ENCODE data around the gene TBX18.

TBX18 gene

DNA sequence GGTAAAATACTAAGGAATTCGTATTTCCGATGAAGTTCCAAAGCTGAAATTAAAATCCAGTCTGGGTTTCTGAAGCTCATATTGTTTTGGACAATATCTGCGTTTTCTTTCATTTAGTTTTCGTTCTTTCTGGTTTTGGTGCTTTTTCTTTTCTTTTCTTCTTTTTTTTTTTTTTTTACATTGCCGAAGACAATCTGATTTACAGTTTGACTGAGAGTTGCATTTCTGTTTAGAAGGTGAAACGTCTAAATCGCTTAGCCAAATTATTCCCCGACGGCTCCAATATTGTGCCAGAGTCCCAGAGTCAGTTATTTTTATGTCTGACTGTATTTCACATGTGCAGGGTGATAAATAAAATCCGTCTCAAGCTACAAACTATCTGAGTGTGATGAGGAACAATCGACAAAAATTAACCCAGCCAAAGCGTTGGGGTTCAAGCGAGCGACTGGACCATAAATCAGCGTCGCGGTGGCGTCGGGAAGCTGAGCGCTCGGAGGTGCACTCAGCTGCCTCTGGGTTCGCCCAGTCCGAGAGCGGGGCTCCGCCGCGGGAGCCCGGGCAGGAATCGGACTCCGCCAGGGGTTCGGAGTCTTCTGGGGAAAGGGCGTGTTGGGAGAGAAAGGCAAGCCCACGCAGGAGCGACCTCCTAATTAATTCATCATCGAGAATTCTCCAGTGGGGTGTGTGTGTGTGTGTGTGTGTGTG lies 8.2 kb upstream of the TBX18 start:
- no peak for DNase-seq

DNA sequence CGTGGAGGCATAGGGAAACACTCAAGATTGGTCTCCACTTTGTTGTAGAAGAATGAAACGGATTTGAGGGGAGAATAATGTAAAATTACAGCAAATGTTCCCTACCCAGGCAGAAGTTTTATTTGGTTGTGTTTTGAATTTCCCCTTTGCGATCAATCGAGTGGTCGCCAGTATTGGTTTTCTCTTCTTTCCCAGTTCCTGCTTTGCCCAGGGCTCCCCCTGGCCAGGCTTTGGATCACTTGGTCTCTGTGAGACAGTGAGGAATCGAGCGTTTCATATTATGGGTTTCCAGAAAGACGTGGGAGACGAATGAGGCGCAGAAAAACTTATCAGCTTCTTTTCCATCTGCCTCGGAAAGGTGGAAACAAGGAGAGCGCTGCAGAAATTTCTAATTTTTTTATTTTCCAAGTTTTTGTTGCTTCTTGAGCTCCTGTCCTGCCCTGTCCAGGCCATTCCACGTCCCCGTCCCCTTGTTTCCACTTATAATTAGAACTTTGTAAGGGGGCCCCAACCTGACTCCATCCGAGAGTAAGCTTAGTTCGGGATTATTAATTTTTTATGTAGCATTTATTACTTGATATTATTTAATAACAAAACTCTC lies 7.5 kb upstream of the TBX18 start:
- no peak for DNase-seq

DNA sequence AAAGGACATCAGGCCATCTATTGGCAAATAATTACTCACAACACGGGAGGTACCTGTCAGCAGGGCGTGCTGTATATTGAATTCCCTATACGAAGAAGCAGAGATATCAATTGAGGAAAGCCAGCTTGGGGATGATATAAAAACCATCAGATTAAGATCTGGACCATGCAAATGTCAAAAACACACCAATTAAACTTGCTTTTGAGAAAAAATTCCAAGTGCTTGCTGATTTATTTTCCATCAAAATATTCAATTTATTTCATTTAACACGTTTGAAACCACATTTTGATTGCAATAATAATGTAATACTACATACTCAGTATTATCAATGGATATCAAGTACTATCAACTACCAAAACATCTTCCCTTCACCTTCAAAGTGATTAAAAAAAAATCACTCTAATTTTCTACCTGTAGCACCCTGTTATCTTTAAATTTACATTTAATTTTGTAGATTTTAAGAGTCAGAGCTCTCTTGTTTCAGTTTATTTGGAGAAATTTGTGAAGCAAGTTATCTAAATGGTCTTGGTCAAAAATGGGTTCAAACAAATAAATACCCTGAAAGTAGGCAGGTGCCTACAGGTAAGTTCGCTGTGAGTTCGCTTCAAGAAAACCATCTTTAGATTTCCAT lies 6.8 kb upstream of the TBX18 start:
- DNase-seq = no peak

DNA sequence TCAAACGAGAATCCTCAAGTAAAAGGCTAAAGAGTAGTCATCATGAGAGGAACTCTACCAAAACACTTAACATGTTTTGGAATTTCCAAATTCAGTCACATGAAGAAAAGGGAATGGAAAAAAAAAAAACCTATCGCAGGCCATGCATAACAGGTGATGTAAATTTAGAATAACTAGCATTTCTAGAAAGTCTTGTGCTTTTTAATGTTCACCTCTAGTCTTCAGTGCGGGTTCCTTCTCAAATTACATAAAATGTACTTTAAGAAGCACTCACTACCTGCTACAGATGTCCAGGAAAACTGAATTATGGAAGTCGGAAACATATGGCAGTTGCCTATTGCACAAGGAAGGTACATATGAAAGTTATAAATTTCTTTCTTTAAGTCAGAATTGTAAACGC lies 6.1 kb upstream of the TBX18 start:
- no peak for DNase-seq

DNA sequence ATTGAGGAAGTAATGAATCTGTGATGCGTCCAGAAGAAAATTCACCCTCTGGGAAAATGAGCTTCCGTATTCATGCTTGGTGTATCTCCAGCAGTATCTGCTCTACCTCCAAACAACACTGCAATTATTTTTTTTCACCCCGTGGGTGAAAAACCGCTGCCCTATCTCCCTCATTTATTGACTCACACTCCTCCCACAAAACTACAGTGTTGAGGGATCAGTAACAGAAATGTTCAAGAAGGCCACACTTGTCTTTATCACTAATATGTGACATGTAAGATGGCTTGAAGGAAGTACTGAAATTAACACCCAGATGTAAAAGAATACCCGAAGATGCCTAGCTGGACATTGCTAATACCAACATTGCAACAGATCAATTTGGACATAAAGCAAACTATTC lies 4.9 kb upstream of the TBX18 start:
- no peak for DNase-seq

DNA sequence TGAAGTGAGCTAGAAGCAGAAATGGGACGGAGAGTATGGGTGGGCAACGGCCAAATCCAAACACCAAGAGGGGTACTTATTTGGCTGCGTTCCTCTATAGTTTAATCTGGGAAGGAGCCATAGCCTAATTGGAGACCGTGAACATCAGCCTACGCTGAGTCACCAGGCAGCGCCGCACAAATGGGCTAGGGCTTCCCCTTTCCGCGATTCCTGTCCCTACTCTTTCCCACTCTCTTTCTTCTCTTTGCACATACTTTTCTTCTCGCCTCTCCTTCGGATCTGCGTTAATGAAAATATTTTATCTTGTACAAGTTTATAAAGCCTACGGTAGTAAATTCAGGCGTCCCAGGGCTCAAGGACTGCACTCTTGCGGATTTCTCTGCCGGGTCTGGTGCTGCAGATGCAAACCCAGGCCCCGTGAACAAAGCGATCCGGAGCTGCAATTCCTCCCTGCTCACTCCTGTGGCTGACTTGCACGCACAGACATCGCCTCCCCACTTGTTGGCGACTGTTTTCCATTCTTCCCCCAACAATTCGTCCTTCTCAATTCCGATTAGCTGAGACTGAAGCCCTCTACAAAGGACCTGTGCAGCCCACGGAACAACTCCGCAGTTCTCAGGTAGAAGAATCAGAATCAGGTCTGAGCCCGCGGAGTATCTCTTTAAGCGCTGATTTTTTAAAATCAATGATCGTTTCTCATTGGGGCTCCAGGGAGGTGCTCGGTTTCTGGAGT lies 4.2 kb upstream of the TBX18 start:
- no peak for DNase-seq

DNA sequence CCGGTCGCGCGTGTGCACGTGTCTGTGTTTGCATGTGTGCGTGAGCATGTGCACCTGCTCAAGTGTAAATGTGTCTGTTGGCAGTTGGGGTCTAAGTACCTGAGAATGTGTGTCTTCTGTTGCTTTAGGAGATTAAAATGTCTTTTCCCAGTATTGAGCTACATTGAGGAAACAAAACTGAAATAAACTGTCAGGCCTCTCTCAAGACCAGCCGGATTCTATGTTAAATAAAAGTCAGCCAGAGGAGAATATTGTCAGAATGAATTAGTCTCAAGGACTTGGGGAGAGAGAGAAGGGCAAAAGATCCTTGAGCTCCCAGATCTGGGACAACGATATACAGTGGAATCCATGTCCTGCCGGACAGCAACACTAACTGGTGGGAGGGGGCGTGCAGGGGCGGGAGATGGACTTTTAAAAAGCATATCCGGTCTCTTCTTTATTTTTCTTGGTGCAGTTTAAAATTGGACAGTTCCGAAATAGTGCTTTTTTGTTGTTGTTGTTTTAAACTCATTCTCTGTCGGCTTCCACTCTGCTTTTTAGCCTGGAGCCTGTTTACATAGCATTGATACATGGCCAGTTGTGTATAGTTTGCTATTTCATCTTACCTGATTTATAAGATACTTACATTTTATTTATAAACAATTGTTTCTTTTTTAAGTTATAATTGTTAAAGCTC lies 3.3 kb upstream of the TBX18 start:
- no peak for DNase-seq

DNA sequence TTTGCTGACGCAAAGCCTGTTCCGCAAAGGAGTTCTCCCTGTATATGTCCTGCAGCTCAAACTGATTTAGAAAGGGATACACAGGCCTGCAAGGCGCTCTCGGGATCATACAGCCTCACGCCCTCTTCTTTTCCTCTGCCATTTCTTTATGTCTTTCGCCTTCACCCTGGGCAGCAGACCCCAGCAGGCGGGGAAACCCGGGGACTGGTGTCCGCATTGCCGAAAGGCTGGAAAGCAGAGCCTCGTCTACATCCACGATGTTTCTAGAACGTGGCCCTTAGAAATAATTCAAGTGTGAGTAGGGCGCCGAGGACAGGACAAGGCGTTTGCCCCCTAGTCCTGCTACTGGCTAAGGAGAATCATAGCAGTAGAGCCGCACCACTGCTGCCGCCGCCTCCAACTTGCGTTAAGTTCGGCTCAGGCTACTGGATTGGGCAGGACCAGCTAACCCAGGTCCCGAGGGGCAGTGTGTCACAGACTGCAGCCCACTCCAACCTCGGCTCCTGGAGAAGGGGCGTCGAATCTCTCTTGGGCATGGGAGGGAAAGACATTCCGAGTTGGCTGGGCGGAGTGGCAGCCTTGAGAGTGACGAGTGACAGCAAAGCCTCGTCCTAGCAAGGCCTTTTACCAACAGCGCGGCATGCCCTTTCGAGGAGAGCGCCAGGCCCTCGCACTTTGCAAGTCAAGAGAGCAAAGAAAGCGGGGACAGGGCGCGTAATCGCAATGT lies 2.6 kb upstream of the TBX18 start:
- no peak for DNase-seq

DNA sequence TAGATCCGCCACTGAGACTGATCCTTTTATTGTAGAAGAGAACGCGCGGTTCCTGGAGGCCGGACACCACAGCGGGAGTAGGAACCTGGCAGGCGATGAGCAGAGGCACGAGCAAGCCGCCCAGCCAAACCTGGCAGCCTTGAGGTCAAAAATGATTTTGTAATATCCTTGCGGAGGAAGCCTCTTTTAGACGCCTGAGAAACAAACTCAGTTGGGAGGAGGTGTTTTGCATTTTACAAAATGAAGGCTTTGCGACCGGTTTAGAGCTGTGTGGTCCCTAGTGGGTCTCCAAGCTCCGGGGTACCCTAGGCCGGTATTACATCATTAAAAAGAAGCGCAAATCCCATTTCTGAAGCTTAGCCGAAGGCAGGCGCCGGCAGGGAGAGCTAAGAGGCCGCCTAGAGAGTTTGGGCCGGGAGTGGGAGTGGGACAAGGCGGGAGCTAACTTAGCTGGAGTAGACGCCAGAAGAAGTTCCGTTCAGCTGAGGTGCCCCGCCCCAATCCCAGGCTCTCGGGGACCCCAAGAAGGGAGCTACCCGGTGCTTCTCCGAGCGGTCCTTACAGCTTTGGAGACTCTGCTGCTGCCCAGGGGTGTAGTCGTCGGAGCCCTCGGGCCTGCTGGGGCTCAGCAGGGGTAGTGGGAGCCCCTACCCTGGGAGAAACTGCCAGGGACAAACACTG lies 1.9 kb upstream of the TBX18 start:
- DNase-seq = no peak

DNA sequence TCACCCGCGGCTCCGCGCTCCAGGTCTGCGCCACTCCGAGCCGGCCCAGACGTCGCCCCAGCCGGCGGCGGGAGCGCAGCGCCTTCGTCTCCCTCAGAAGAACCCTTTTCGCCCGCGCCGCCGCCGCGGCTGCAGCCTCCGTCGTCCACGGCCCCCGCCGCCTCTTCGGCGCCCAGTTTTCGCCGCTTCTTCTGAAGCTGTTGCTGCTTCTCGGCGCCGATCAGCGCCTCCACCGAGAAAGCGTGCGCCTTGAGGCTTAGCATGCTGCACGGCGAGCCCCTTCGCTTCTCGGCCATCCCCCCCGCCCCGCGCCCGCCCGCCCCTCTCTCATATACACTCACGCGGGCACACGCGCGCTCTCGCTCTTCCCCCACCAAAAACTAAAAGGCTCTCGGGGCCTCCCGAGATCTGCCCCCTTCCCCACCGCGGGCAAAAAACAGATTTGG lies 489 bp downstream of the TBX18 start:
- DNase-seq = no peak

DNA sequence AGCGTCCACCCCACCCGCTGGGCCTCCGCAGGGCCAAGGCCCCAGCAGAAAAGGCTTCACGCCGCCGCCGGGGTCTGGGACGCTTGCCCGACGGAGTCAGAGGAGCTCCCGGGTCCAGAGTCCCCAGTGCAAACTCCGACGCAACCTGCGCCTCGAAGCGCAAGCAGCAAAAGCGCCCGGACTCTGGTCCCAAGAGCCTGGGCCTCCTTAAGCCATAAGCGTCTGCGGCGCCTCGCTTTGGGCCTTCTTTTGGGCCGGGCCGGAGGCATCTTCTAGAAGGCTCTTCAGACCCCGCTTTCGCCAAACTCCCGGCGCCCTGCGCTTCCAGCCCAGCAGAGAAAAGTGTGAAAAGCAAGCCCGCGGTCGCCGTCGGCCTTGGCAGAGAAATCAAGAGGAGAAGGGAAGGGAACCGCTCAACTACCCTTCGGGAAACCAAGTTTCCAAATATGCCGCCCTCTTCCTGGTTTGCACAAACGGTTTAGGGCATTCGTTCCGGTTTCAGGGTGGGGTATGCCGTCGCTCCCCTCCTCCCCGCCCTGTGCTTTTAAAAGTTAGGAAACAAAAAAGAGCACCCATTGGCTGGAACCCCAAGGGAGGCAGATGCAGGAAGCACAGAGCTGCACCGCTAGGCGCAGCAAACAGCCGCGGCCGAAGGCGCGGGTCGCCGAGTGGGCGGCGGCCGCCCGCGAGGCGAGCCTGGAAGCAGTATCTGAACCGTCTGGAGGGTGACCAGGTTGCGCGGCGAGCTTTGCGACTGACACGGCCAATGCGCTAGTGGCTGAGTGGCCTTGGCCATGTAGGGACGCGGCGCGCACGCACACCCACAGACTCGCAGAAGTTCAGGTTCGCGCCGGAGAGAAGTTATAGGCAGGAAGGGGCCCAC lies 1.2 kb downstream of the TBX18 start:
- DNase-seq = no peak

DNA sequence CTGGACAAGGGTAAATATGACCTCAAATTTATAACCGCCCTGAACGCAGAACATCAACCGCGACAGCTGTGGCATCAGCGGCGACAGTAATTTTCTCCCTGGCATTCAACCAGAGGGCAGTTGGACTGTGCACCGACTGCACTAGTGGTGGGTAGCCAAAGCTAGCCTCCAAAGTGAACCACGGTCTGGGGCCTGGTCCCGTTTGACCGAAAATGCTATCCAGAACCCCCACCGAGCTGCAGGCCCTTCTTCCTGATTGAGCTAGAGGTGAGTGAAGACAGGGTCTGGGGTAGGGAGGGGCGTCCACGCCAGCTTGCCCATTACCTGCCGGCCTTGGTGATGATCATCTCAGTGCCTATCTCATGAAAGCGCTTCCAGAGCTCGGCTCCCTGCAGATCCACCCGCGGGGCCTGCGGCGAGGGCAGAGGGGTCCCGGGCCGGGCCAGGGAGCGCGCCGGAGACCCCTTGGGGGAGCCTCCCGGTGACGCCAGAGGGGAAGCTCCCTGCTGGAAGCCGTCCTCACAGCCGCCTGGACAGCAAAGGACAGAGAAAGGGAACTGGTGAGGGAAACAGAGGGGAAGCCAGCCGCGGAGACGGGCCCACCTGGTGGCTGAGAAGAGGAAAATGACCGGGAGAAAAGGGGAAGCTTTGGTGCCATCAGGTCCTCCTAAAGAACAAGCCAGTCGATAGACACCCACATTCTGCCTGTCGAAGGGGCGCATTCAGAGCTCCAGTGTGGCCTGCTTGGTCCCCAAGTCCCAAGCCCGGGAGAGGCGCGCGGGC lies 2.0 kb downstream of the TBX18 start:
- DNase-seq = no peak

DNA sequence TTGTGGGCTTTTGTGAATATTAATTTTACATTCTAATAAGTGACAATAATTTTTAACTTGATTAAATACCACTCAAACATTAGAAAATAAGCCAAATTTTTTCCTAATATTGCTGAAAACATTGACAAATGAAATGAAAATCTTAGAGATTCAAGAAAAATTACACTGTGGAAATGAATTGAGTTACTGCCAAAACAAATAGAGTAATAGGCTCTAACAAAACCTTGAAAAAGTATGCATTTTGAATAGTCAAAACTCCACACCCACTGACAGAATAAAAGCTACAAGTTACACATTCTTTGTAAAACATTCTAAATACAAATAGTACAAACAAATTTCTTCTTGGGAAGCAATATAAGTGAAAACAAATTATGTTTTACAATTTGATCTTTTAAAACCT lies 5.9 kb downstream of the TBX18 start:
- DNase-seq = no peak

DNA sequence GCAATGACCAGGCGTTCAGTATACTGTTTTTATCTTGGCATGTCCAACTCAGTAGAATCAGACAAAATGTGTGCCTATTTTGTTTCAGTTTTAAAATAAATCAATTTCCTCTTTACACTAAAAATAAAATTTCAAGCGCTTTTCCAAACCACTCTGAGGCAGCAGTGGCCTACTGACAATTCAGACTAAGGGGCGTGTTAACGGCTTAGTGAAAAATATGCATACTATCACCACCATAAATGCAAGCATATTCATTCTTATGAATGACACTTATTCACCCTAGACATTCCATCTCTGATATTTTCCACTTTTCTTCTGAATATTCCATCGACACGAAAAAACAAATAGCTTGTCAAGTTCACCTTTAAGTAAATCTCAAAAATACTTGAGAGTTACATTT lies 7.5 kb downstream of the TBX18 start:
- DNase-seq = no peak

DNA sequence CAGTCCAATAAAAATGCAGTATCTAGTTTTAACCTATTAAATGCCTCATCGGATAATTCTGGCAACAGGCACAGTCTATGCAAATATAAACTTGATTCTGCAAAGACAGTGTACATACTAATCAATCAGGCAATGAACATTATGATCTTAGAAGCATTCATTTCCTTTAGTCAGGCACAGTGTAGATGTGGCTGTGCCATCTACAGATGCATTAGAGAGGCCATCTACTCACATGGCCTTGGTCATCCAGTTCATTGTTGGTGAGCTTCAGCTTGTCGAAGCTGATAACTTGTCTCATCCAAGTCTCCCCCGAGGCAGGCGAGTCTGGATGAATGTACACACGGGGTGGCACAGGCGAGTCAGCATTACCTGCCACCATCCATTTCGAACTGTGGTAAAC lies 7.9 kb downstream of the TBX18 start:
- DNase-seq = no peak

DNA sequence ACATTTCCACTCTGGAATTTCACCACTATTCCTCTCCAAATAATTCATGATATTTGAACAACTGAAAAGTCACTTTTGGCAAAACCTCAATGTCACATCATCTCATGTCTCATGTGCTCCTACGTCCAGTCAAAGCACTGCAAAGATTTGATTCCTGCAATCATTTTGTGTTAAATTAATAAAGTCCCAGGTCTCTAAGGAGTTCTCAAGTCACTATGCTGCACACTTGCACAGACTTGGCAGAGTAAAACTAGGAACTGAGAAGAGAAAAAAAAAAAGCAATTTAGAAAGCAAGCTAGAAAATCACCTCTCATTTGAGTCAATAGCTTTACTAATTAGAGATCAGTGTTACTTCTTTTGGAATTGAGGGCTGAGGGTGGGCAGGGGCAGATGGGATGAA lies 11.2 kb downstream of the TBX18 start:
- no peak for DNase-seq

DNA sequence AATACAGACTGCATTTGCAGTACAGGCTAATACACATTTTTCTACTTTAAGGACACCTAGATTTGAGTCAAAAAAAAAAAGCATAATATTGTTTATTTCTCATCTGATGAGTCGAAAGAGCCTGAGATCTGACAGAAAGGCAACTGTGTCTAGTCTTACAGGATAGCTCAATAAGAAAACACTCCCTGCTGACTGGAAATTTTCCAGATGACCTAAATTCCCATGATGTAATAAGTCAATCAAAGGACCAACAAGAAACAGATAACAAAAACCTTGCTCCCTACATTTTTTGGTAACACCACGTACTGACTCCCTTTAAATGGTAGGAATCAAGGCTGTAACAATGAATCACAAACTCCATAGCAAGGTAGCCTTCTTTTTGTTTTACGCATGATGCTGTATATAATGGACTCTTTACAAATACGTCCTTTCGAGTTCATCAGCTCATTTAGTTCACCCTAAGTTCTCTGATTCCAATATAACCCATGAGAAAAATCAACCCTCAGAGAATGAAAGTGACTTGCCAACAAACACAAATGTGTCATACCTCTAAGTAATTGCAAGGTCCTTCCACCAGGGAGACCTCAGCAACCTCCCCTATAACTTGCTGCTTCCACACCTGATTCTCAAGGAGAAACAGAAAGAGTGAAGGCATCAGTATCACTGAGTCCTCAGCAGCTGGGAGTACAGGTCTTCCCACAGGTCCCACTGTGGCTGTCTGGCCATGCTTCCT lies 12.1 kb downstream of the TBX18 start:
- DNase-seq = no peak

DNA sequence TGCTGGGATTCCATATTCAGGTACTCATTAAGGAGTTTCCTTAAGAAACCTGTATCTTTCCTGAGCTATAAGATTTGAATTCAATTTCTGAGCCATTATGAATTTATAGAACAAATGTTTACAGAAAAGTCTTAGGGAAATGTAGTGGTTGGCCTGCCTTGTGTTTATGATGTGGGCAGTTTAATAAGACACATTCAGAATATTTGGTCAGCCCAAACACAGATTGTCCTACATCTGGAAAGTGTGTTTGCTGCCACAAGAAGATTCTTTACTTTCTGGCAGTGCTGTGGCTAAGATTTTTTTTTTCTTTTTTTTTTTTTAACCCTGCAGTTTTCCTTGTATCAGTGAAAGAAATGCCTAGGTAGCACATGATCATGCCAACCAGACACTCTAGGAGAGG lies 15.2 kb downstream of the TBX18 start:
- no peak for DNase-seq

DNA sequence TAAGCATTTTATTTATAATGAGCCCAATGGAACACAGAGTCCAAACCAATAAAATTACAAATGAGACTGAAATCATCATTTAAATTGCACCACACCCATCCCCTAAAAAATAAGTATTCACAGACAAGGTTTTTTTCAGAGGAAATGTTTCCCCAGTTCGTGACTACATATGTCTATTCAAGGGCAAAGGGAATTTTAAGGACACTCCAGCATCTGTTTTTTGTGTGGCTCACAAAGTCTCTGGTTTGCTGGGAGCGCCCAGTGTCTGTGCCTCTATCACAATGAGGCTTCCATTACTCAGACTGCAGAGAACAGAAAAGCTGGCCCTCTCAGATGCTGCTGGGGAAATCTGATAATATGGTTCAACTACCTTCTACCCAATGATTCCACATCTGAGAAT lies 16.0 kb downstream of the TBX18 start:
- no peak for DNase-seq
